ENCODE measurements around the gene TNNT1. TPM values are rescaled to one million over a fixed set of nuclear protein-coding genes. Genes with fewer than 3 reads are reported as not detected.

TNNT1 gene, protein sequence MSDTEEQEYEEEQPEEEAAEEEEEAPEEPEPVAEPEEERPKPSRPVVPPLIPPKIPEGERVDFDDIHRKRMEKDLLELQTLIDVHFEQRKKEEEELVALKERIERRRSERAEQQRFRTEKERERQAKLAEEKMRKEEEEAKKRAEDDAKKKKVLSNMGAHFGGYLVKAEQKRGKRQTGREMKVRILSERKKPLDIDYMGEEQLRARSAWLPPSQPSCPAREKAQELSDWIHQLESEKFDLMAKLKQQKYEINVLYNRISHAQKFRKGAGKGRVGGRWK
- total RNA-seq (2021) (228 and 266 TPM in 2 replicates), Bru-seq, nascent RNA (percentile 71 among the genes with signal in this experiment), BruChase-seq, experiment 1, labeled RNA remaining after a 2-hour chase (percentile 82 among the genes with signal in this experiment), BruChase-seq, experiment 2, labeled RNA remaining after a 6-hour chase (percentile 77 among the genes with signal in this experiment)
- long read RNA-seq, transcript TNNT1-208 (11 exons, 1,065 nt): minor isoform, 143 of 1,664 reads
- long read RNA-seq, transcript TNNT1-204 (10 exons, 995 nt): major isoform, 180 of 1,664 reads
- long read RNA-seq, partial matches to known transcripts: 1,270 of 1,664 reads
- long read RNA-seq, other reads (novel, unspliced or antisense): 71 of 1,664 reads

DNA sequence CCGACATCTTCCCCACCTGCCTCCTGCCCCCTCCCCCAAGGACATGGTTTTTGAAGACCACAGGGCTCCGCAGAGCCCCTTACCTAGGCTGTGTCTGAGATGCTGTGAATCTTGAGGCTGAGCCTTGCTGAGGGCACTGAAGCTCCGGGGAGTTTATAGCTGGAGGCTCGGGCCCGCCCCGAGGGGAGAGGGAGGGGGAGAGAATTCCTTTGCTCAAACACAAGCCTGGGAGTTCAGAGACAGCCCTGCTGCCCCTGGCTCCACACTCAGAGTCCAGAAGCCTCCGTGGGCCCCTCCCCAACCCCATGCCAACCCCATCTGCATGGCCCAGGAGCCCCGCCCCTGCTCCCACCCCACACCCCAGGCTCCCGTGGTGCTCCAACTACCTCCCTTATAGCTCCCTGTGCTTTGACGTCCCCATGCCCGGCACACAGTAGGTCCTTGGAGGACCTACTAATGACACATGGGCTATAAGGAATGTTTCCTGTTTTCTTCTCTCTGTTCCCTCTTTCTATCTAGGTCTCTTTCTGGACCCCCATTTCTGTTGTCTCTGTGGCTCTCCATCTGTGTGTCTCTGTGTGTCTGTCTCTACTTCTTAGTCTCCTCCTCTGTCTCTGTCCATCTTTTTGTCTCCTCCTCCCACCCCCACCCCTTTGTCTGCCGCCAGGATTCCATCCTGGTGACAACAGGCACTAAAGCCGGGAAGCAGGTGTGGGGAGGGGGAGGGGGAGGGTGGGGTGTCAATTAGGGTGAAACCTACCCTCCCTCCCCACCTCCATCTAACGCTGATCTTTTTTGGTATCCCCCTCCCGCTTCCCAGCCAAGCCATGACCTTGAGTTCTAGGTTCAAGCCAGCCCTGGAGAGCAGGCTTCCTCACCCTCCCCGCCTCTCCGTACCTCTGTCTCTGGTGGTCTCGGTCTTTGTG is at the start of gene TNNT1:
TNNT1 (minus strand) TSS at position 129 of the 926 bp plus-strand sequence. CDS start 2,049 bp downstream, outside the sequence.
- TF ChIP-seq EZH2 (IDR thresholded peaks at IDR 0.05; ENCODE audit: low read depth): no peak
- TF ChIP-seq, protein P1, sequence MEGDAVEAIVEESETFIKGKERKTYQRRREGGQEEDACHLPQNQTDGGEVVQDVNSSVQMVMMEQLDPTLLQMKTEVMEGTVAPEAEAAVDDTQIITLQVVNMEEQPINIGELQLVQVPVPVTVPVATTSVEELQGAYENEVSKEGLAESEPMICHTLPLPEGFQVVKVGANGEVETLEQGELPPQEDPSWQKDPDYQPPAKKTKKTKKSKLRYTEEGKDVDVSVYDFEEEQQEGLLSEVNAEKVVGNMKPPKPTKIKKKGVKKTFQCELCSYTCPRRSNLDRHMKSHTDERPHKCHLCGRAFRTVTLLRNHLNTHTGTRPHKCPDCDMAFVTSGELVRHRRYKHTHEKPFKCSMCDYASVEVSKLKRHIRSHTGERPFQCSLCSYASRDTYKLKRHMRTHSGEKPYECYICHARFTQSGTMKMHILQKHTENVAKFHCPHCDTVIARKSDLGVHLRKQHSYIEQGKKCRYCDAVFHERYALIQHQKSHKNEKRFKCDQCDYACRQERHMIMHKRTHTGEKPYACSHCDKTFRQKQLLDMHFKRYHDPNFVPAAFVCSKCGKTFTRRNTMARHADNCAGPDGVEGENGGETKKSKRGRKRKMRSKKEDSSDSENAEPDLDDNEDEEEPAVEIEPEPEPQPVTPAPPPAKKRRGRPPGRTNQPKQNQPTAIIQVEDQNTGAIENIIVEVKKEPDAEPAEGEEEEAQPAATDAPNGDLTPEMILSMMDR (conservative IDR thresholded peaks at IDR 0.05): no peak
- no peaks in the 10 kb centered on the region for H3K79me2 ChIP-seq (ENCODE audit: low read depth)
- no peaks in the 10 kb centered on the region for H4K20me1 ChIP-seq (ENCODE audit: insufficient read depth)
- H3K4me1 ChIP-seq (replicated peaks; ENCODE audit: insufficient read depth): peaks cover 20% of the 10 kb centered on the region; the same call in 1 of the 2 replicates
- no peak within 1 kb of the TSS for H2AFZ ChIP-seq
- H3K36me3 ChIP-seq (ENCODE audit: low read depth): no peaks in the 10 kb centered on the region
- H3K27ac ChIP-seq: no peak within 1 kb of the TSS
- H3K4me2 ChIP-seq: peak within 1 kb of the TSS; percentile 17
- peaks cover 4% of the 10 kb centered on the region; the same call in 1 of the 2 replicates for H3K27me3 ChIP-seq (ENCODE audit: insufficient read depth, low read depth)
- CTCF ChIA-PET: interaction anchor here (0.9 kb wide), 1 partner anchor 9 kb away, joined by 3 read pairs; no protein-coding TSS in a partner anchor
- H3K9me3 ChIP-seq (ENCODE audit: insufficient read depth, low read depth): no peaks in the 10 kb centered on the region
- intact Hi-C loops (cut with micrococcal nuclease; ENCODE audit: unreplicated experiment): loop anchor here (1.0 to 10.0 kb wide), 2 partner anchors 131 to 325 kb away; partner anchors contain the start of genes HSPBP1 and ZNF628
- peak in 1 of 2 experiments; percentile 47 for DNase-seq
- H3F3A ChIP-seq (ENCODE audit: insufficient read depth, low read depth): peaks cover 10% of the 10 kb centered on the region; the same call in 1 of the 2 replicates
- POLR2A ChIA-PET (ENCODE audit: unreplicated experiment): interaction anchor here (0.5 to 0.7 kb wide), 5 partner anchors 18 to 1013 kb away, joined by 4 to 21 read pairs (median 5); partner anchors contain the start of genes TMC4 and ZNF784
- no peaks in the 10 kb centered on the region for H3K9me2 ChIP-seq (ENCODE audit: insufficient read depth)
- H3K4me3 ChIP-seq: no peak within 1 kb of the TSS
- BruUV-seq (replicated peaks): no TSS peak

DNA sequence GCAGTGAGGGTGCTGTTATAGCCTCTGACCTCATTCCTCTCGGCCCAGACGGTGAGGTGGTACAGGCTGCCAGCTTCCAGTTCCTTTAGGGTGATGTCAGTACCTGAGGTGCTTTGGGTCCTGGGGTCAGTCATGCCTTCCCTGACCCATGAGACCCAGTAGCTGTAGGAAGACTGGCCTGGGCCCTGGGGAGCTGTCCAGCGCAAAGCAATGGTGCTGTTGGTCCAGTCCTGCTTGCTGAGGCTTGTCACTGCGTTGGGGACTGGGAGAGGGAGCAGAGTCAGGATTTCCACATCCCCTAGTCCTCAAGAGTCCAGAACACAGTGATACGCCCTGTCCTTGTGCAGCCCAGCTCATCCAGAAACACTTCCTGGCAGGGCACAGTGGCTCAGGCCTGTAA is 49.6 kb upstream of the TNNT1 start:
- POLR2A ChIA-PET (ENCODE audit: unreplicated experiment): interaction anchor here (0.7 kb wide), 1 partner anchor 13 kb away, joined by 3 read pairs; no protein-coding TSS in a partner anchor
- no peaks in the 10 kb centered on the region for H3K9me3 ChIP-seq (ENCODE audit: insufficient read depth, low read depth)
- no TSS peak for BruUV-seq (replicated peaks)
- H2AFZ ChIP-seq: no peak overlapping the region
- H3K79me2 ChIP-seq (ENCODE audit: low read depth): no peaks in the 10 kb centered on the region
- H3K4me3 ChIP-seq: no peak overlapping the region
- H3K27me3 ChIP-seq (ENCODE audit: insufficient read depth, low read depth): no peaks in the 10 kb centered on the region
- no peak for DNase-seq
- CTCF ChIA-PET: no interaction called here
- TF ChIP-seq EZH2 (IDR thresholded peaks at IDR 0.05; ENCODE audit: low read depth): no peak
- TF ChIP-seq, protein P1 (conservative IDR thresholded peaks at IDR 0.05): no peak
- no peaks in the 10 kb centered on the region for H3K36me3 ChIP-seq (ENCODE audit: low read depth)
- no peaks in the 10 kb centered on the region for H3K9me2 ChIP-seq (ENCODE audit: insufficient read depth)
- no peaks in the 10 kb centered on the region for H3K4me1 ChIP-seq (replicated peaks; ENCODE audit: insufficient read depth)
- H3K27ac ChIP-seq: no peak overlapping the region
- 0 out of 2 replicates have a peak, but pooled peaks cover 5% of the 10 kb centered on the region for H3F3A ChIP-seq (ENCODE audit: insufficient read depth, low read depth)
- intact Hi-C loops (cut with micrococcal nuclease; ENCODE audit: unreplicated experiment): no loop called here
- no peaks in the 10 kb centered on the region for H4K20me1 ChIP-seq (ENCODE audit: insufficient read depth)
- H3K4me2 ChIP-seq: no peak overlapping the region
